Panc1 (cell line): Measurements from ENCODE around the gene DAB1.

Source experiments
- TCF7L2 ChIP-seq: IDR thresholded peaks from 2 replicates; pipeline ENCODE4 v1.6.1; 2011; ENCODE audit warnings: mild to moderate bottlenecking, low read depth, low read length, inconsistent platforms
- TF ChIP-seq, protein P1 (sequence below): fragments of 450-650 bp; IDR thresholded peaks from 2 replicates; pipeline ENCODE4 v1.5.1; 2017; ENCODE audit warnings: mild to moderate bottlenecking

- TF ChIP-seq, protein P1, sequence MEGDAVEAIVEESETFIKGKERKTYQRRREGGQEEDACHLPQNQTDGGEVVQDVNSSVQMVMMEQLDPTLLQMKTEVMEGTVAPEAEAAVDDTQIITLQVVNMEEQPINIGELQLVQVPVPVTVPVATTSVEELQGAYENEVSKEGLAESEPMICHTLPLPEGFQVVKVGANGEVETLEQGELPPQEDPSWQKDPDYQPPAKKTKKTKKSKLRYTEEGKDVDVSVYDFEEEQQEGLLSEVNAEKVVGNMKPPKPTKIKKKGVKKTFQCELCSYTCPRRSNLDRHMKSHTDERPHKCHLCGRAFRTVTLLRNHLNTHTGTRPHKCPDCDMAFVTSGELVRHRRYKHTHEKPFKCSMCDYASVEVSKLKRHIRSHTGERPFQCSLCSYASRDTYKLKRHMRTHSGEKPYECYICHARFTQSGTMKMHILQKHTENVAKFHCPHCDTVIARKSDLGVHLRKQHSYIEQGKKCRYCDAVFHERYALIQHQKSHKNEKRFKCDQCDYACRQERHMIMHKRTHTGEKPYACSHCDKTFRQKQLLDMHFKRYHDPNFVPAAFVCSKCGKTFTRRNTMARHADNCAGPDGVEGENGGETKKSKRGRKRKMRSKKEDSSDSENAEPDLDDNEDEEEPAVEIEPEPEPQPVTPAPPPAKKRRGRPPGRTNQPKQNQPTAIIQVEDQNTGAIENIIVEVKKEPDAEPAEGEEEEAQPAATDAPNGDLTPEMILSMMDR, result no peak
- TF ChIP-seq TCF7L2, result no peak
Observed at GRCh38 chr1:57036641-57037579, 386.9 kb downstream of the DAB1 start.
